Osteoblast (primary cell): ENCODE results near the gene HOXD12. TPM values are rescaled to one million over a fixed set of nuclear protein-coding genes. Genes with fewer than 3 reads are reported as not detected.

Experiments
- DNase-seq: peaks from one replicate; pipeline ENCODE4 v3.0.0; 2011; ENCODE audit warnings: low spot score, mixed read lengths; ENCODE audit not compliant: insufficient read length; ENCODE audit errors: missing footprints
- H2AFZ ChIP-seq: 2 replicates; pipeline ENCODE4 v1.6.0; 2011; ENCODE audit warnings: mild to moderate bottlenecking, low read length
- H3K27ac ChIP-seq: 2 replicates; pipeline ENCODE4 v1.5.1; 2011; ENCODE audit warnings: mild to moderate bottlenecking, low read depth, low read length, moderate library complexity
- H3K27me3 ChIP-seq: 2 replicates; pipeline ENCODE4 v1.6.0; 2012; ENCODE audit warnings: mild to moderate bottlenecking, control low read depth, inconsistent platforms, low read length, moderate library complexity; ENCODE audit not compliant: insufficient read depth
- H3K36me3 ChIP-seq: 2 replicates; pipeline ENCODE4 v1.5.1; 2011; ENCODE audit warnings: mild to moderate bottlenecking, low read length, control low read depth, moderate library complexity; ENCODE audit not compliant: insufficient read depth
- H3K4me1 ChIP-seq: 2 replicates; pipeline ENCODE4 v1.5.1; 2011; ENCODE audit warnings: mild to moderate bottlenecking, low read length, control low read depth, moderate library complexity; ENCODE audit not compliant: insufficient read depth
- H3K4me2 ChIP-seq: 2 replicates; pipeline ENCODE4 v1.6.0; 2011; ENCODE audit warnings: mild to moderate bottlenecking, low read length; ENCODE audit not compliant: insufficient read depth
- H3K4me3 ChIP-seq: fragments of 200-600 bp; sonication (generic); 3 replicates; pipeline ENCODE4 v1.5.1; 2012; ENCODE audit warnings: mild to moderate bottlenecking, low read length, inconsistent platforms; ENCODE audit not compliant: insufficient read depth
- H3K79me2 ChIP-seq: 2 replicates; pipeline ENCODE4 v1.6.0; 2012; ENCODE audit warnings: mild to moderate bottlenecking, low read length, control low read depth, inconsistent platforms; ENCODE audit not compliant: insufficient read depth
- H3K9me3 ChIP-seq: 2 replicates; pipeline ENCODE4 v1.5.1; 2011; ENCODE audit warnings: low read depth, low read length, control low read depth
- H4K20me1 ChIP-seq: 2 replicates; pipeline ENCODE4 v1.6.0; 2012; ENCODE audit warnings: mild to moderate bottlenecking, low read length, control low read depth; ENCODE audit not compliant: insufficient read depth
- total RNA-seq: library from RNA; depleted of rRNA; stranded (reverse); fragments of >200 nt; gene quantifications from 2 replicates; pipeline ENCODE4 v1.2.3, GENCODE V29; 2012
- TF ChIP-seq, protein P1 (sequence below): IDR thresholded peaks from 2 replicates; pipeline ENCODE4 v1.5.1; 2011; ENCODE audit warnings: mild to moderate bottlenecking, low read depth, low read length, moderate library complexity; ENCODE audit errors: extremely low read depth

HOXD12 gene
- total RNA-seq, 1 donor, result not detected

DNA sequence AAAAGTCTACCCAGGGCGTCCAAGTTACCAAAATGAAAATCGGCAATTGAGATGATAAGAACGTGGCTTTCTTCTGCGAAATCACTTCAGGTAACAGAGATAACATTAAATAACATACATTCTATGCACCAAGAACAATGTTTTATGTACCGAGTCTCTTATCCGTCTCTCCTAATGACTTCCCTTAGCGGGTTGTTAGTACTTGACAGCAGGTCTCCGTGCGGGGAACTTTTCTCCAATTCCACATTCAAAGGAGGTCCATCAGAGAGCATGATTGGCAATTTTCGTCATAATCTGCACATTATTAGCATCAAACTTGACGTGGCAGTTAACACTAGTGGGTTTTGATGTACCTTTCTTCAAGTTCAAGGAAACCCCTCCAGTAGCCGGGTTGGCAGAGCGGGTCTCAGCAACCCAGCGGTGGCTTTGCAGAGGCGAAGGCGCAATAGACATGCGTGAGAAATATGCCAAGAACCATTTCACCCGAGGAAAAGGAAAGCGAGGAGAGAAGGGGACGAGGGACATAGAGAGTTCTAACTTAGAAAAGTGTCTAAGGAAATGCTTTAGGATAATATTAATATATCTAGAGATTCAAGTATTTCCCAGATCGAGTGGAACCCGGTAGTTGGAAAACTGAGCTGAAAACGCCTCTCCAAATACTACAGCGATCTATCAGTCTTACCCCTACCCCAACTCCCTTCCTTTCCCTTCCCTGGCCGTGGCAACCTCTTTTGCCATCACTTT, 20.9 kb upstream of the HOXD12 start:
- H3K27me3 ChIP-seq, result peaks cover 96% of the 10 kb centered on the region
- no peak overlapping the region for H3K4me2 ChIP-seq
- H3K9me3 ChIP-seq, result no peaks in the 10 kb centered on the region
- no peak overlapping the region for H2AFZ ChIP-seq
- H4K20me1 ChIP-seq, result no peaks in the 10 kb centered on the region
- H3K4me1 ChIP-seq, result no peaks in the 10 kb centered on the region
- no peaks in the 10 kb centered on the region for H3K79me2 ChIP-seq
- TF ChIP-seq, protein P1, sequence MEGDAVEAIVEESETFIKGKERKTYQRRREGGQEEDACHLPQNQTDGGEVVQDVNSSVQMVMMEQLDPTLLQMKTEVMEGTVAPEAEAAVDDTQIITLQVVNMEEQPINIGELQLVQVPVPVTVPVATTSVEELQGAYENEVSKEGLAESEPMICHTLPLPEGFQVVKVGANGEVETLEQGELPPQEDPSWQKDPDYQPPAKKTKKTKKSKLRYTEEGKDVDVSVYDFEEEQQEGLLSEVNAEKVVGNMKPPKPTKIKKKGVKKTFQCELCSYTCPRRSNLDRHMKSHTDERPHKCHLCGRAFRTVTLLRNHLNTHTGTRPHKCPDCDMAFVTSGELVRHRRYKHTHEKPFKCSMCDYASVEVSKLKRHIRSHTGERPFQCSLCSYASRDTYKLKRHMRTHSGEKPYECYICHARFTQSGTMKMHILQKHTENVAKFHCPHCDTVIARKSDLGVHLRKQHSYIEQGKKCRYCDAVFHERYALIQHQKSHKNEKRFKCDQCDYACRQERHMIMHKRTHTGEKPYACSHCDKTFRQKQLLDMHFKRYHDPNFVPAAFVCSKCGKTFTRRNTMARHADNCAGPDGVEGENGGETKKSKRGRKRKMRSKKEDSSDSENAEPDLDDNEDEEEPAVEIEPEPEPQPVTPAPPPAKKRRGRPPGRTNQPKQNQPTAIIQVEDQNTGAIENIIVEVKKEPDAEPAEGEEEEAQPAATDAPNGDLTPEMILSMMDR, result no peak
- DNase-seq, result peak; percentile 86
- H3K36me3 ChIP-seq, result no peaks in the 10 kb centered on the region
- H3K27ac ChIP-seq, result no peak overlapping the region
- H3K4me3 ChIP-seq, result no peak overlapping the region

- peaks cover 97% of the 10 kb centered on the region for H3K27me3 ChIP-seq
- TF ChIP-seq, protein P1, result no peak
- no peak overlapping the region for H2AFZ ChIP-seq
- H3K27ac ChIP-seq, result no peak overlapping the region
- H3K9me3 ChIP-seq, result no peaks in the 10 kb centered on the region
- no peak overlapping the region for H3K4me3 ChIP-seq
- no peaks in the 10 kb centered on the region for H3K79me2 ChIP-seq
- H3K4me2 ChIP-seq, result no peak overlapping the region
- H3K36me3 ChIP-seq, result no peaks in the 10 kb centered on the region
- no peaks in the 10 kb centered on the region for H3K4me1 ChIP-seq
- H4K20me1 ChIP-seq, result no peaks in the 10 kb centered on the region
- peak; percentile 77 for DNase-seq
Observed at GRCh38 chr2:176079285-176079830, 20.2 kb upstream of the HOXD12 start.

DNA sequence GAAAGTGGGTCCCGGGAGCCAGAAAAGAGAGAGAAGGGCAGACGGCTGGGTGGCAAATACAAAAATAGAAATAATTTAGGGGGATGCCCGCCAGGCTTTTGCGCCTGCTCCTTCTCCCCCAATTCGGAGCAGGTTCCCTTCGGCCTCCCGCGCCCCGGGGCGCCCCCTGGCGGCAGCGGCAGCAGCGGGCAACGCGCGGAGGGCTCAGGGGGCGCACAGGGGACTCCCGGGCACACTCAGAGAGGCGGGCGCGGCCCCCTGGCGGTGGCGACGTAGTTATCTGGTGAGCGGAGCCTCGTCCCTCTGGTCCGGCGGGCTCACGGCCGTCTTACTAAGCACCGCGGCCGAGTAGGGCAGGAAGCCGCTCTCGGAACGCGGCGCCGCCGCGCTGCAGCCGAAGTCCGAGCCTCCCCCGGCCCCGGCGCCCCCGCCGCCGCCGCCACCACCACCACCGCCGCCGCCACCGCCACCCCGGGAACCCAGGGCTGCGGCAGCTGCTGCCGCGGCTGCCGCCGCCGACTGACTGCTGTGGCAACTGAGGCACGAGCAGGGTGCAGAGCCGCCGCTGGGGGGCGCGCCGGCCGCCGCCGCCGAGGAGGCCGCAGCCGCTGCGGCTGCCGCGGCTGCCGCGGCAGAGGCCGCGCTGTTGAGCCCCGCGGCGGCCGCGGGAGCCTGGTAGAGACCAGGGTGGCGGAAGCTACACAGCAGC, 19.6 kb upstream of the HOXD12 start:
- no peaks in the 10 kb centered on the region for H3K9me3 ChIP-seq
- H3K4me1 ChIP-seq, result no peaks in the 10 kb centered on the region
- no peaks in the 10 kb centered on the region for H3K79me2 ChIP-seq
- TF ChIP-seq, protein P1, result peak; percentile 50
- no peaks in the 10 kb centered on the region for H3K36me3 ChIP-seq
- H3K4me2 ChIP-seq, result peak overlapping the region; percentile 43
- no peak overlapping the region for H3K27ac ChIP-seq
- H2AFZ ChIP-seq, result no peak overlapping the region
- DNase-seq, result peak; percentile 97
- peaks cover 97% of the 10 kb centered on the region for H3K27me3 ChIP-seq
- no peaks in the 10 kb centered on the region for H4K20me1 ChIP-seq
- H3K4me3 ChIP-seq, result peak overlapping the region; percentile 30
